OCI-LY7 (cell line): ENCODE measurements around the gene TELO2. TPM values are rescaled to one million over a fixed set of nuclear protein-coding genes. Genes with fewer than 3 reads are reported as not detected.

ENCODE experiments used
- BruUV-seq: library from RNA; stranded (reverse); fragments of 400-500 nt; replicated peaks from 2 replicates; lab custom pipeline; 2021; lab: Mats Ljungman, UMichigan
- CTCF ChIA-PET: fragments of 300-600 bp; sonication (Branson Sonifier 250); formaldehyde crosslinking; loops from one replicate; lab custom pipeline; 2022; ENCODE audit warnings: antibody characterized with exemption; ENCODE audit not compliant: unreplicated experiment; lab: Charles Lee
- POLR2A ChIA-PET: fragments of 300-600 bp; sonication (Branson Sonifier 250); formaldehyde crosslinking; loops from one replicate; lab custom pipeline; 2022; ENCODE audit warnings: antibody characterized with exemption; lab: Charles Lee
- DNase-seq: peaks from one replicate; pipeline ENCODE4 v3.0.0-alpha.2; 2015; ENCODE audit warnings: low spot score
- H2AFZ ChIP-seq: fragments of 200-600 bp; sonication (generic), shearing (Covaris generic); 2 replicates; pipeline ENCODE4 v1.6.1; 2014; ENCODE audit warnings: mild to moderate bottlenecking, antibody characterized with exemption, low read length, moderate library complexity
- H3K27ac ChIP-seq: fragments of 200-600 bp; sonication (generic); 2 replicates; pipeline ENCODE4 v1.5.1; 2014; ENCODE audit warnings: mixed run types, low read depth, mild to moderate bottlenecking, moderate library complexity, low read length, inconsistent platforms; ENCODE audit not compliant: poor library complexity, severe bottlenecking
- H3K36me3 ChIP-seq: fragments of 200-600 bp; sonication (generic); 2 replicates; pipeline ENCODE4 v1.6.1; 2014; ENCODE audit warnings: mild to moderate bottlenecking, antibody characterized with exemption, low read length, moderate library complexity, mixed read lengths; ENCODE audit not compliant: insufficient read depth
- H3K4me1 ChIP-seq: fragments of 200-600 bp; sonication (generic); 2 replicates; pipeline ENCODE4 v1.5.1; 2014; ENCODE audit warnings: mild to moderate bottlenecking, low read length; ENCODE audit not compliant: insufficient read depth, poor library complexity, severe bottlenecking
- H3K4me2 ChIP-seq: fragments of 200-600 bp; sonication (generic); 2 replicates; pipeline ENCODE4 v1.6.1; 2014; ENCODE audit warnings: mild to moderate bottlenecking, low read length
- H3K4me3 ChIP-seq: fragments of 200-600 bp; sonication (generic); 2 replicates; pipeline ENCODE4 v1.5.1; 2014; ENCODE audit warnings: mild to moderate bottlenecking, low read depth, low read length; ENCODE audit not compliant: poor library complexity, severe bottlenecking
- H3K79me2 ChIP-seq: fragments of 200-600 bp; sonication (generic); 2 replicates; pipeline ENCODE4 v1.6.1; 2016; ENCODE audit warnings: low read depth, mild to moderate bottlenecking, low read length, moderate library complexity, mixed read lengths; ENCODE audit not compliant: insufficient read depth
- H3K9me2 ChIP-seq: fragments of 200-600 bp; sonication (generic); 2 replicates; pipeline ENCODE4 v1.6.1; 2016; ENCODE audit warnings: mild to moderate bottlenecking, low read length, mixed read lengths; ENCODE audit not compliant: insufficient read depth
- H3K9me3 ChIP-seq: fragments of 200-600 bp; sonication (generic); 2 replicates; pipeline ENCODE4 v1.6.1; 2014; ENCODE audit warnings: mild to moderate bottlenecking, mixed run types, low read length, mixed read lengths
- H4K20me1 ChIP-seq: fragments of 200-600 bp; sonication (generic); 2 replicates; pipeline ENCODE4 v1.6.1; 2014; ENCODE audit warnings: mild to moderate bottlenecking, antibody characterized with exemption, low read length, moderate library complexity, mixed read lengths; ENCODE audit not compliant: insufficient read depth
- CTCF ChIP-seq: fragments of 200-600 bp; sonication (generic); conservative IDR thresholded peaks from 2 replicates; pipeline ENCODE4 v1.5.1; 2014; ENCODE audit warnings: mild to moderate bottlenecking, antibody characterized with exemption, low read length, moderate library complexity, mixed read lengths
- EZH2phosphoT487 ChIP-seq: fragments of 200-600 bp; sonication (generic); IDR thresholded peaks from 2 replicates; pipeline ENCODE4 v1.6.1; 2018; ENCODE audit warnings: low read depth, borderline replicate concordance, mild to moderate bottlenecking, mixed run types, antibody characterized with exemption, low read length, moderate library complexity, mixed read lengths
- intact Hi-C: fragments of 100-400 bp; cut with micrococcal nuclease; formaldehyde crosslinking; loops from one replicate; pipeline ENCODE4 v1.10.0; 2022; ENCODE audit not compliant: unreplicated experiment
- total RNA-seq, 2 experiments: library from RNA; depleted of rRNA in 1 of 2; stranded (reverse); fragments of >200 nt in 1 of 2; shearing (Covaris generic) in 1 of 2; gene quantifications; 2 replicates each; pipeline ENCODE4 v1.2.3, GENCODE V29; 2014 to 2022

The TELO2 gene
- total RNA-seq, 2 experiments from 2014 or later, result 58.2 to 70.1 TPM

GRCh38 chr16:1500465-1501150, 7.4 kb downstream of the TELO2 start:
- no peak overlapping the region for H3K4me2 ChIP-seq
- H3K9me2 ChIP-seq, result no peaks in the 10 kb centered on the region
- ChIA-PET CTCF (no interaction called here), POLR2A (no interaction called here)
- no peak overlapping the region for H3K4me3 ChIP-seq
- no peak for DNase-seq
- BruUV-seq, result no TSS peak
- TF ChIP-seq EZH2phosphoT487 (no peak), CTCF (no peak)
- no peaks in the 10 kb centered on the region for H3K79me2 ChIP-seq
- no peak overlapping the region for H2AFZ ChIP-seq
- H3K27ac ChIP-seq, result no peak overlapping the region
- peaks cover 73% of the 10 kb centered on the region for H3K36me3 ChIP-seq
- intact Hi-C loops, result no loop called here
- H3K4me1 ChIP-seq, result no peaks in the 10 kb centered on the region
- H4K20me1 ChIP-seq, result no peaks in the 10 kb centered on the region
- no peaks in the 10 kb centered on the region for H3K9me3 ChIP-seq

GRCh38 chr16:1501630-1502029, 8.5 kb downstream of the TELO2 start:
- Histone ChIP-seq H3K36me3 (peaks cover 68% of the 10 kb centered on the region), H2AFZ (no peak overlapping the region), H3K4me1 (no peaks in the 10 kb centered on the region), H4K20me1 (no peaks in the 10 kb centered on the region), H3K9me3 (no peaks in the 10 kb centered on the region), H3K27ac (no peak overlapping the region), H3K79me2 (no peaks in the 10 kb centered on the region), H3K4me2 (no peak overlapping the region), H3K4me3 (no peak overlapping the region), H3K9me2 (no peaks in the 10 kb centered on the region)
- no TSS peak for BruUV-seq
- intact Hi-C loops, result no loop called here
- ChIA-PET CTCF (no interaction called here), POLR2A (no interaction called here)
- no peak for DNase-seq
- TF ChIP-seq CTCF (no peak), EZH2phosphoT487 (no peak)

- Histone ChIP-seq H3K4me1 (no peaks in the 10 kb centered on the region), H3K36me3 (peaks cover 64% of the 10 kb centered on the region), H3K9me2 (no peaks in the 10 kb centered on the region), H2AFZ (no peak overlapping the region), H4K20me1 (no peaks in the 10 kb centered on the region), H3K9me3 (no peaks in the 10 kb centered on the region), H3K79me2 (no peaks in the 10 kb centered on the region), H3K4me2 (no peak overlapping the region), H3K4me3 (no peak overlapping the region), H3K27ac (no peak overlapping the region)
- DNase-seq, result no peak
- intact Hi-C loops, result no loop called here
- BruUV-seq, result no TSS peak
- ChIA-PET POLR2A (no interaction called here), CTCF (no interaction called here)
- no peak for TF ChIP-seq CTCF
- TF ChIP-seq EZH2phosphoT487, result no peak
Measured at GRCh38 chr16:1502092-1503004, 9.2 kb downstream of the TELO2 start.
